DOHH2 (cell line): ENCODE data around the gene WDFY2.

Experiments
- H3F3A ChIP-seq: fragments of 200-600 bp; sonication (generic), shearing (Covaris generic); 2 replicates; pipeline ENCODE4 v1.6.0; 2016; ENCODE audit warnings: antibody characterized with exemption, mild to moderate bottlenecking; ENCODE audit not compliant: control insufficient read depth, insufficient read depth
- H3K27ac ChIP-seq: fragments of 200-600 bp; sonication (generic); 2 replicates; pipeline ENCODE4 v1.5.1; 2014; ENCODE audit warnings: low read depth, mild to moderate bottlenecking, low read length, moderate library complexity
- H3K27me3 ChIP-seq: fragments of 200-600 bp; sonication (generic); 2 replicates; pipeline ENCODE4 v1.6.1; 2014; ENCODE audit warnings: mild to moderate bottlenecking, low read length, mixed read lengths; ENCODE audit not compliant: control insufficient read depth
- H3K36me3 ChIP-seq: fragments of 200-600 bp; sonication (generic); 2 replicates; pipeline ENCODE4 v1.6.1; 2014; ENCODE audit warnings: mild to moderate bottlenecking, low read length, moderate library complexity, mixed read lengths; ENCODE audit not compliant: control insufficient read depth
- H3K4me1 ChIP-seq: fragments of 200-600 bp; sonication (generic); 2 replicates; pipeline ENCODE4 v1.6.1; 2014; ENCODE audit warnings: mild to moderate bottlenecking, low read length, mixed read lengths; ENCODE audit not compliant: control insufficient read depth
- H3K4me2 ChIP-seq: fragments of 200-600 bp; sonication (generic); 2 replicates; pipeline ENCODE4 v1.6.0; 2014; ENCODE audit warnings: mild to moderate bottlenecking, low read length, moderate library complexity
- H3K4me3 ChIP-seq: fragments of 200-600 bp; sonication (generic); 2 replicates; pipeline ENCODE4 v1.5.1; 2014; ENCODE audit warnings: mild to moderate bottlenecking, low read length, mixed read lengths
- H3K79me2 ChIP-seq: fragments of 200-600 bp; sonication (generic); 2 replicates; pipeline ENCODE4 v1.6.1; 2014; ENCODE audit warnings: mild to moderate bottlenecking, low read length, mixed read lengths; ENCODE audit not compliant: control insufficient read depth
- H3K9me2 ChIP-seq: fragments of 200-600 bp; sonication (generic); replicated peaks from 2 replicates; pipeline ENCODE4 v1.6.1; 2014; ENCODE audit warnings: mild to moderate bottlenecking, low read length, mixed read lengths; ENCODE audit not compliant: control insufficient read depth
- H3K9me3 ChIP-seq: fragments of 200-600 bp; sonication (generic); 2 replicates; pipeline ENCODE4 v1.6.1; 2014; ENCODE audit warnings: antibody characterized with exemption, low read length, mixed read lengths; ENCODE audit not compliant: control insufficient read depth, insufficient read depth
- H4K20me1 ChIP-seq: fragments of 200-600 bp; sonication (generic); 2 replicates; pipeline ENCODE4 v1.6.0; 2014; ENCODE audit warnings: low read depth, mild to moderate bottlenecking, antibody characterized with exemption, low read length, moderate library complexity; ENCODE audit not compliant: control insufficient read depth, insufficient read depth
- CTCF ChIP-seq: fragments of 200-600 bp; sonication (generic); IDR thresholded peaks from one replicate; pipeline ENCODE4 v1.5.1; 2014; ENCODE audit warnings: antibody characterized with exemption, mild to moderate bottlenecking, low read depth, low read length; ENCODE audit not compliant: poor library complexity, severe bottlenecking
- EZH2phosphoT487 ChIP-seq: fragments of 200-600 bp; sonication (generic); IDR thresholded peaks from 2 replicates; pipeline ENCODE4 v1.6.1; 2017; ENCODE audit warnings: borderline replicate concordance, mild to moderate bottlenecking, antibody characterized with exemption, low read length, moderate library complexity, mixed read lengths

WDFY2 gene

DNA sequence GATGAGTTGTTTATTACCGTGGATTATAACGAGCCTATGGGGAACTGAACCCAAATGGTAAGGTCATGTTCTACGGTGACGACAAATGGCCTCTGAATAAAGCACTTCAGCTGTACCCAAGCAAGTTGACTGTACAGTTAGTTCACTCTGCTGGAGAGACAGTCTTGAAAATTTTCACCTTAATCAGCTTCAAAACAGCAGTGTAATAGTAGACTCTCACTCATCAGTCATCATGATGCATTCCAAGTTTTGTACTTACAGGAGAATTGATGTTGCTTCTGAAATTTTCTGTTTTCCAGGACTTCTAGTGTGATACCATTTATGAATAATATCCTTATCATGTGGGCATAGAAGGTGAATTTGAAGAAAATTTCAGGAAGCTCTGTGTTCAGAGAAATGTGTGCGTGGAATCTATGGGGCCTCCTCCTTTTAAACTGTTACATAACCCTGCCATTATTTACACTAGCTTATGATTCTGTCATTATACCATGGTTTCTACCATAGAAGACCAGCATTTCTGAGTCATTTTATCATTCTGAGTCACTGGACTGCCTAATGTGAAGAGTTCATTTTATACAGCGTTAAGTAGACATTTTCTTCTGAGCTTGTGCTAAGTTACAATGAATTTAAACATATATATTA lies 96.9 kb downstream of the WDFY2 start:
- no peak overlapping the region for H3K27ac ChIP-seq
- H3F3A ChIP-seq = no peaks in the 10 kb centered on the region
- no peak overlapping the region for H3K4me3 ChIP-seq
- TF ChIP-seq EZH2phosphoT487 = no peak
- TF ChIP-seq CTCF = no peak
- no peaks in the 10 kb centered on the region for H3K79me2 ChIP-seq
- no peaks in the 10 kb centered on the region for H3K27me3 ChIP-seq
- H4K20me1 ChIP-seq = no peaks in the 10 kb centered on the region
- no peaks in the 10 kb centered on the region for H3K9me2 ChIP-seq
- no peak overlapping the region for H3K4me2 ChIP-seq
- no peaks in the 10 kb centered on the region for H3K9me3 ChIP-seq
- H3K4me1 ChIP-seq = no peaks in the 10 kb centered on the region
- no peaks in the 10 kb centered on the region for H3K36me3 ChIP-seq

DNA sequence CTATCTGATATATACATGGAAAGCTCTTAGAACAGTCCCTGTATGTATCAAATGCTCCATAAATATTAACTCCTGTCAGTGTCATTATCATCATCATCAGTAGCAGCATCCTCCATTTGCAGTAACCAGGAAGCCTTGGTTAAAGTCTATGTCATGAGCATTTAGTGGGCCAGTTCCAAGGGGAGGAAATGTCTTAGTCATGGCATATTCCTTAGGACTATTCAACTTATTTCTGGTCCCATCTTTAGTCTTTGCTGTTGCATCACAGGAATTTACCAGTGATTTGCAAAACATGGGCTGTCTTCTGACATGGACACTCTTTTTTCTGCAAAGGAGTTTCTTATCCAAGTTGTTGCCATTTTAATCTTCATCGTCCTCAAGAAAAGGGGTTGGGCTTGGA lies 98.4 kb downstream of the WDFY2 start:
- no peak overlapping the region for H3K4me3 ChIP-seq
- H3K9me3 ChIP-seq = no peaks in the 10 kb centered on the region
- H3K79me2 ChIP-seq = no peaks in the 10 kb centered on the region
- H3K4me1 ChIP-seq = no peaks in the 10 kb centered on the region
- H3K27ac ChIP-seq = no peak overlapping the region
- H3K9me2 ChIP-seq = no peaks in the 10 kb centered on the region
- no peaks in the 10 kb centered on the region for H4K20me1 ChIP-seq
- H3K4me2 ChIP-seq = no peak overlapping the region
- H3K27me3 ChIP-seq = no peaks in the 10 kb centered on the region
- no peaks in the 10 kb centered on the region for H3F3A ChIP-seq
- TF ChIP-seq EZH2phosphoT487 (no peak), CTCF (no peak)
- H3K36me3 ChIP-seq = no peaks in the 10 kb centered on the region

DNA sequence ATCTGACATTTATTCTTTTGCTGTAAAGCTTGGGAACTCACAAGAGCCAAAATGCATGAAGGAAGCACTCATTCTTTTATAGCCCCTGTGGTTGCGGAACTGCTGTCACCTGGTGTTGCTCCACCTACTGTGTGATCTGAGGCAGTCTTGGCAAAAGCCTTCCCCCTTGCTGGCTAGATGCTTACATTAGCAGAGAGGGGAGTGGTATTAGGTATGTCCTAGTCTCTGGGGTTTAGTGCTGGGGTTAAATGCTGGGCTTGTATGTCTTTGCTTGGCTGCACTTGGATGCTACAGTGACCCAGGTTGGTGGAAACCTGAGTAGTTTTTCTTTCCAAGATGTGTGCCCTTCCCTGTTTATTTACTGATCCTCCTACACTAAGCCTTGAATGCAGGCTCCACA lies 99.3 kb downstream of the WDFY2 start:
- Histone ChIP-seq H3K4me2 (no peak overlapping the region), H3K4me1 (no peaks in the 10 kb centered on the region), H3K79me2 (no peaks in the 10 kb centered on the region), H3K9me2 (no peaks in the 10 kb centered on the region), H3K27ac (no peak overlapping the region), H3K27me3 (no peaks in the 10 kb centered on the region), H3K36me3 (no peaks in the 10 kb centered on the region), H3K9me3 (no peaks in the 10 kb centered on the region), H3F3A (no peaks in the 10 kb centered on the region), H3K4me3 (no peak overlapping the region), H4K20me1 (no peaks in the 10 kb centered on the region)
- TF ChIP-seq EZH2phosphoT487 = no peak
- TF ChIP-seq CTCF = no peak
